Uterus (tissue), 4 donors: ENCODE measurements around the gene ACTL6A. TPM values are rescaled to one million over a fixed set of nuclear protein-coding genes. Genes with fewer than 3 reads are reported as not detected.

Experiments used
- DNase-seq, 2 donors: peaks; one replicate each; pipeline ENCODE4 v3.0.0-alpha.2; 2019 to 2020
- H3K27ac ChIP-seq, 2 donors: fragments of 200-600 bp; sonication (generic); 1 replicate in 1 of 2; 2 replicates in 1 of 2; pipeline ENCODE4 v1.5.1; 2016 to 2018
- H3K27me3 ChIP-seq, 2 donors: fragments of 200-600 bp; sonication (generic); one replicate each; pipeline ENCODE4 v1.5.1; 2018 to 2019; ENCODE audit warnings: control low read depth in 1 of 2
- H3K36me3 ChIP-seq, 2 donors: fragments of 200-600 bp; sonication (generic); one replicate each; pipeline ENCODE4 v1.5.1; 2019; ENCODE audit warnings: control low read depth in 1 of 2
- H3K4me1 ChIP-seq, 2 donors: fragments of 200-600 bp; sonication (generic); one replicate each; pipeline ENCODE4 v1.5.1; 2018 to 2019; ENCODE audit warnings: control low read depth in 1 of 2
- H3K4me3 ChIP-seq, 2 donors: fragments of 200-600 bp; sonication (generic); 1 replicate in 1 of 2; 2 replicates in 1 of 2; pipeline ENCODE4 v1.5.1; 2018 to 2019; ENCODE audit warnings: mild to moderate bottlenecking in 1 of 2
- H3K9me3 ChIP-seq, 2 donors: fragments of 200-600 bp; sonication (generic); one replicate each; pipeline ENCODE4 v1.5.1; 2019; ENCODE audit warnings: control low read depth in 1 of 2
- POLR2A ChIP-seq, 2 donors: fragments of 450-650 bp; IDR thresholded peaks; one replicate each; pipeline ENCODE4 v1.6.1; 2016; ENCODE audit warnings: antibody characterized with exemption in 2 of 2, mild to moderate bottlenecking in 1 of 2, moderate library complexity in 1 of 2
- intact Hi-C: fragments of 100-400 bp; cut with DNase I; formaldehyde crosslinking; loops from one replicate; pipeline ENCODE4 v1.15.1; 2023; ENCODE audit warnings: low total_unique reads
- total RNA-seq, 4 donors: library from RNA; depleted of rRNA in 3 of 4; stranded (reverse); fragments of >200 nt in 3 of 4; gene quantifications; one replicate each; pipeline versions ENCODE4 v1.1.0 to v1.2.4, GENCODE V29; 2014 to 2023
- TF ChIP-seq, protein P1 (sequence below), 4 experiments: fragments of 200-600 bp in 2 of 4; fragments of 450-650 bp in 2 of 4; sonication (generic) in 2 of 4; IDR thresholded peaks; one replicate each; pipeline ENCODE4 v1.5.1; 2016 to 2019; ENCODE audit warnings: antibody characterized with exemption in 4 of 4, mild to moderate bottlenecking in 2 of 4, moderate library complexity in 1 of 4
- donor health status: DM: yes; HTN: yes; CAD: no.

The ACTL6A gene
- total RNA-seq, 4 donors from 2014 or later, result 38.7 to 84.5 (median 51.2) TPM

DNA sequence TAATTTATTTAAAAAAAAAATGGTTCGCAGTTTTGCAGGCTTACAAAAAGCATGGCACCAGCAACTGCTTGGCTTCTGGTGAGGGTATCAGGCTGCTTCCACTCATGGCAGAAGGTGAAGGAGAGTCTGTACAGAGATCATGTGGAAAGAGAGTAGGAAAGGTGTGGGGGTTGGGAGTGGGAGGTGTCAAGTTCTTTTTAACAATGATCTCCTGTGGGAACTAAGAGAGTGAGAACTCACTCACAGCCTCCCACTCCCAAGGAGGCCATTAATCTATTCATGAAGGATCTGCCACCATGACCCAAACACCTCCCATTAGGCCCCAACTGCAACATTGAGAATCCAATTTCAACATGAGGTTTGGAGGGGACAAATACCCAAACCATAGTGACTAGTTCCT lies 21.1 kb upstream of the ACTL6A start:
- H3K27me3 ChIP-seq, result no peaks in the 10 kb centered on the region
- TF ChIP-seq, protein P1, sequence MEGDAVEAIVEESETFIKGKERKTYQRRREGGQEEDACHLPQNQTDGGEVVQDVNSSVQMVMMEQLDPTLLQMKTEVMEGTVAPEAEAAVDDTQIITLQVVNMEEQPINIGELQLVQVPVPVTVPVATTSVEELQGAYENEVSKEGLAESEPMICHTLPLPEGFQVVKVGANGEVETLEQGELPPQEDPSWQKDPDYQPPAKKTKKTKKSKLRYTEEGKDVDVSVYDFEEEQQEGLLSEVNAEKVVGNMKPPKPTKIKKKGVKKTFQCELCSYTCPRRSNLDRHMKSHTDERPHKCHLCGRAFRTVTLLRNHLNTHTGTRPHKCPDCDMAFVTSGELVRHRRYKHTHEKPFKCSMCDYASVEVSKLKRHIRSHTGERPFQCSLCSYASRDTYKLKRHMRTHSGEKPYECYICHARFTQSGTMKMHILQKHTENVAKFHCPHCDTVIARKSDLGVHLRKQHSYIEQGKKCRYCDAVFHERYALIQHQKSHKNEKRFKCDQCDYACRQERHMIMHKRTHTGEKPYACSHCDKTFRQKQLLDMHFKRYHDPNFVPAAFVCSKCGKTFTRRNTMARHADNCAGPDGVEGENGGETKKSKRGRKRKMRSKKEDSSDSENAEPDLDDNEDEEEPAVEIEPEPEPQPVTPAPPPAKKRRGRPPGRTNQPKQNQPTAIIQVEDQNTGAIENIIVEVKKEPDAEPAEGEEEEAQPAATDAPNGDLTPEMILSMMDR (IDR thresholded peaks at IDR 0.05), result no peak
- TF ChIP-seq POLR2A (IDR thresholded peaks at IDR 0.05), result no peak
- H3K4me3 ChIP-seq, result no peak overlapping the region
- no peak for DNase-seq
- no peaks in the 10 kb centered on the region for H3K4me1 ChIP-seq
- no peak overlapping the region for H3K27ac ChIP-seq
- H3K36me3 ChIP-seq, result no peaks in the 10 kb centered on the region
- no peaks in the 10 kb centered on the region for H3K9me3 ChIP-seq
- intact Hi-C loops, result no loop called here

DNA sequence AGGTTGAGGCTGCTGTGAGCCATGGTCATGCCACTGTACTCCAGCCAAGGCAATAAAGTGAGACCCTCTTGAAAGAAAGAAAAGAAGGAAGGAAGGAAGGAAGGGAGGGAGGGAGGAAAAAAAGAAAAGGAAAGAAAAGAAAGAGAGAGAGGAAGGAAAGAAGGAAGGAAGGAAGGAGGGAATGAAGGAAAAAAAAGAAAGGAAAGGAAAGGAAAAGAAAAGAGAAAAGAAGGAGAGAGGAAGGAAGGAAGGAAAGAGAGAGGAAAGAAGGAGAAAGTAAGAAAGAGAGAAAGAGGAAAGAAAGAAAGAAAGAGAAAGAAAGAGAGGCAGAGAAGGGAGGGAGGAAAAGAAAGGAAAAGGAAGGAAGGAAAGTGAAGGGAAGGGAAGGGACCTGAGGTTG lies 20.4 kb upstream of the ACTL6A start:
- Histone ChIP-seq H3K27ac (no peak overlapping the region), H3K27me3 (no peaks in the 10 kb centered on the region), H3K4me1 (no peaks in the 10 kb centered on the region), H3K9me3 (no peaks in the 10 kb centered on the region), H3K36me3 (no peaks in the 10 kb centered on the region), H3K4me3 (no peak overlapping the region)
- TF ChIP-seq, protein P1 (IDR thresholded peaks at IDR 0.05), result no peak
- TF ChIP-seq POLR2A (IDR thresholded peaks at IDR 0.05), result no peak
- no peak for DNase-seq
- intact Hi-C loops, result no loop called here

DNA sequence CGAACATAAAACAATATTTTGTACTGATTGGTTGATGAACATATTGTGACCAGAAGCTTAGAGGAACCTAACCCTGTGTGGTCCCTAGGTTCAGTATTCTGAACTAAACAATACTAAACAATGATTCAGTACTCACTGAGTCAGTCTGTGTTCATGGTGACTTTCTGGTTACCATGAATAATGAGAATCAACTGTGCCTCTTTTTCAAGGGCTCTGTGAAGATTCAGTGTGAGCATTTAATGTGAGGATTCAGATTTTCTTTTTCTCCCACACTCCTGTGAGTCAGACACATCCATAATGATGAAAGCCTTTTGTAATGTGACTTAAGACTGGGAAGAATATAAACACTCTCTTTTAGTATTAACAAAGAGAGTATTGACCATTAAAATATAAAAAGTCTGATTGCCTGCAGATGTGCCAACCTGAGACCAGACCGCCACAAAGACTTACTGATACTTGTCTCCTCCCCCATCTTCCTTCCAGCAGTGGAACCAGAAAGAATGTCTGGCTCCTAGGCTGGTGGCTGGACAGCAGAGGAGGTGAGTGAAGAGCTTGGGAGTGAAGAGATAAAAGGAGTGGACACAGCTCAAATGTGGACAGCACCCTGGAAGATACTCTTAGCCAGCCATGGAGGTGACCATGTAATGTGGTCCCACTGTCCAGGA lies 17.6 kb upstream of the ACTL6A start:
- intact Hi-C loops, result no loop called here
- DNase-seq, result no peak
- H3K9me3 ChIP-seq, result no peaks in the 10 kb centered on the region
- TF ChIP-seq, protein P1 (IDR thresholded peaks at IDR 0.05), result no peak
- no peak for TF ChIP-seq POLR2A (IDR thresholded peaks at IDR 0.05)
- no peak overlapping the region for H3K27ac ChIP-seq
- no peaks in the 10 kb centered on the region for H3K36me3 ChIP-seq
- no peaks in the 10 kb centered on the region for H3K27me3 ChIP-seq
- no peaks in the 10 kb centered on the region for H3K4me1 ChIP-seq
- no peak overlapping the region for H3K4me3 ChIP-seq

DNA sequence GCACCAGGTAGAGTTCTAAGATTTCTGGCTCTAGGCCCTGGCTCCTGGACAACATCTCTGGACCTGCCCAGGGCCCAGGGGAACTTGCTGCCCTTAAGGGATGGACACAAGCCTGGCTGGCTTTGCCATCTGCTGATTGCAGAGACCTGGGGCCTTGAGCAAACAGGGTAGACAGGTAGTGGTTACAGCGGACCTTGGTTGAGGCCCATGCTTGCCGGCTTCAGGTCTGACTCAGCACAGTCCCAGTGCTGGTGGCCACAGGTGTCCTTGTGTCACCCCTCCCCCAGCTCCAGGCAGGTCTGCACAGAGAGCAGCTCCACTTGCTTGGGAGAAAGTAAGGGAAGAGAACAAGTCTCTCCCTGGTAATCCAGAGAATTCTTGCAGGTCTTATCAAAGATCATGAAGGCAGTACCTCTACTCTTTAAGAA lies 15.9 kb upstream of the ACTL6A start:
- no peak overlapping the region for H3K4me3 ChIP-seq
- DNase-seq, result no peak
- H3K27me3 ChIP-seq, result no peaks in the 10 kb centered on the region
- no peak overlapping the region for H3K27ac ChIP-seq
- H3K36me3 ChIP-seq, result no peaks in the 10 kb centered on the region
- intact Hi-C loops, result no loop called here
- no peaks in the 10 kb centered on the region for H3K9me3 ChIP-seq
- no peaks in the 10 kb centered on the region for H3K4me1 ChIP-seq
- TF ChIP-seq, protein P1 (IDR thresholded peaks at IDR 0.05), result no peak
- TF ChIP-seq POLR2A (IDR thresholded peaks at IDR 0.05), result no peak

DNA sequence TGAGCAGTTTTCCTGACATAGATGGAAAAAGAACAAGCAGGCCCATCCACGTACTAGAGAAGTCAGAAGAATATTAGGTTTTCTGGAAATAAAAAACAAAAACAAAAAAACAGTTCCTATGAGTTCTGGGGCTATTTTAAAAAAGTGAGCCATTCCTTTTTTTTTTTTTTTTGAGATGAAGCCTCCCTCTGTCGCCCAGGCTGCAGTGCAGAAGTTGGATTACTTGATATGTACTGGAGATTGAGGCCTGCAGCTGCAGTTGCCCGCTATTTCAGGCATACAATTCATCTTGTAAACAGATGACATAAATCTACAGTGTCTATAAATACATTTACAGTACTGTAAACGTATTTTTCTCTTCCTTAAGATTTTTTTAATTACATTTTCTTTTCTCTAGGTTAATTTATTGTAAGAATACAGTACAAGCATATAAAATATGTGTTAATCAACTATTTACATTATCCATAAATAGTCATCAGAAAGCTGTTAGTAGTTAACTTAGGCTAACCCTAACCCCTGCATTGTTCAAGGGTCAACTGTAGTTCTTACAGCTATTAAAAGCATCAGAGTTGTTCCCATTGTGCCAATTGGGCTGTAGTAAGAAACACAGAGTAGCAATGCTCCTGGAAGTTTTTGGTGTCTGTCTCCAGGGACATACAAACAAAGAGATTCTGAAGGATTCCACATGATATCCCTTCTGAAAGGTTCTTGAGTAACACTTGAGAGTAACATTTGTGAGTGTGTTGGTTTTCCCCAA lies 11.2 kb upstream of the ACTL6A start:
- no peak for TF ChIP-seq POLR2A (IDR thresholded peaks at IDR 0.05)
- TF ChIP-seq, protein P1 (IDR thresholded peaks at IDR 0.05), result no peak
- Histone ChIP-seq H3K4me3 (no peak overlapping the region), H3K27me3 (no peaks in the 10 kb centered on the region), H3K36me3 (no peaks in the 10 kb centered on the region), H3K27ac (no peak overlapping the region), H3K4me1 (no peaks in the 10 kb centered on the region), H3K9me3 (no peaks in the 10 kb centered on the region)
- DNase-seq, result no peak
- intact Hi-C loops, result no loop called here
